WI38 (cell line): ENCODE measurements around the gene COX14.
A peak's percentile ranks its signal among the peaks of the same experiment; 100 is the strongest.

ENCODE experiments used
- H3K4me3 ChIP-seq: 2 replicates; pipeline ENCODE4 v1.5.1; 2011; ENCODE audit warnings: low read depth, mild to moderate bottlenecking, control low read depth, low read length
- CTCF ChIP-seq: IDR thresholded peaks from 2 replicates; pipeline ENCODE4 v1.5.1; 2012; ENCODE audit warnings: low read depth, mild to moderate bottlenecking, control low read depth, low read length

COX14 gene

GRCh38 chr12:50077099-50077498 is 34.9 kb upstream of the COX14 start:
- no peak overlapping the region for H3K4me3 ChIP-seq
- TF ChIP-seq CTCF, result no peak

- H3K4me3 ChIP-seq, result no peak overlapping the region
- TF ChIP-seq CTCF, result no peak
Measured at GRCh38 chr12:50078281-50078680, 33.8 kb upstream of the COX14 start.

GRCh38 chr12:50079771-50080170 is 32.3 kb upstream of the COX14 start:
- H3K4me3 ChIP-seq, result no peak overlapping the region
- TF ChIP-seq CTCF, result no peak

GRCh38 chr12:50081096-50081808 is 30.8 kb upstream of the COX14 start:
- H3K4me3 ChIP-seq, result no peak overlapping the region
- no peak for TF ChIP-seq CTCF

GRCh38 chr12:50082644-50083043 is 29.4 kb upstream of the COX14 start:
- no peak overlapping the region for H3K4me3 ChIP-seq
- TF ChIP-seq CTCF, result no peak

GRCh38 chr12:50083301-50083700 is 28.7 kb upstream of the COX14 start:
- H3K4me3 ChIP-seq, result no peak overlapping the region
- TF ChIP-seq CTCF, result no peak

- H3K4me3 ChIP-seq, result peak overlapping the region; percentile 73
Measured at GRCh38 chr12:50084409-50084774, 27.6 kb upstream of the COX14 start.
